H1 (cell line): ENCODE results near the gene EPB41L1. TPM values are rescaled to one million over a fixed set of nuclear protein-coding genes. Genes with fewer than 3 reads are reported as not detected.

Experiments used
- CTCF ChIA-PET: fragments of 300-600 bp; sonication (Branson Sonifier 250); formaldehyde crosslinking; loops from one replicate; lab custom pipeline; 2021; ENCODE audit not compliant: partially characterized antibody; lab: Charles Lee
- POLR2A ChIA-PET: fragments of 300-600 bp; sonication (Branson Sonifier 250); formaldehyde crosslinking; loops from one replicate; lab custom pipeline; 2021; ENCODE audit warnings: inconsistent platforms; ENCODE audit not compliant: partially characterized antibody; lab: Charles Lee
- DNase-seq, 2 experiments: peaks; one replicate each; pipeline versions ENCODE4 v3.0.0 to v3.0.0-alpha.2; 2010 to 2022; ENCODE audit warnings: low spot score in 2 of 2, low read depth in 1 of 2, mixed read lengths in 1 of 2
- FAIRE-seq: peaks from 2 replicates; lab custom pipeline; 2011; peaks lifted over from hg19 to GRCh38; lab: Jason Lieb, UNC
- H2AFZ ChIP-seq: 2 replicates; pipeline ENCODE4 v1.8.1; 2012; ENCODE audit warnings: low read length, inconsistent platforms
- H2AK5ac ChIP-seq: 2 replicates; pipeline ENCODE4 v1.6.1; 2013; ENCODE audit warnings: low read depth, low read length
- H2BK120ac ChIP-seq: replicated peaks from 2 replicates; pipeline ENCODE3; 2013; ENCODE audit warnings: low read depth, low read length, inconsistent platforms
- H2BK12ac ChIP-seq: 2 replicates; pipeline ENCODE4 v1.6.1; 2013; ENCODE audit warnings: low read depth, low read length
- H2BK15ac ChIP-seq: 2 replicates; pipeline ENCODE4 v1.6.1; 2013; ENCODE audit warnings: low read length
- H2BK20ac ChIP-seq: 2 replicates; pipeline ENCODE4 v1.6.1; 2013; ENCODE audit warnings: low read length
- H2BK5ac ChIP-seq: 2 replicates; pipeline ENCODE4 v1.6.1; 2013; ENCODE audit warnings: low read depth, low read length
- H3K14ac ChIP-seq: 2 replicates; pipeline ENCODE4 v1.6.1; 2013; ENCODE audit warnings: inconsistent platforms; ENCODE audit not compliant: insufficient read length
- H3K18ac ChIP-seq: 2 replicates; pipeline ENCODE4 v1.6.1; 2013; ENCODE audit warnings: low read length; ENCODE audit errors: extremely low read depth
- H3K23ac ChIP-seq: 2 replicates; pipeline ENCODE4 v1.6.1; 2013; ENCODE audit warnings: inconsistent platforms; ENCODE audit not compliant: insufficient read length
- H3K23me2 ChIP-seq: 2 replicates; pipeline ENCODE4 v1.6.1; 2013; ENCODE audit warnings: low read depth, low read length
- H3K27ac ChIP-seq: 2 replicates; pipeline ENCODE4 v1.6.1; 2011; ENCODE audit warnings: low read depth, low read length, inconsistent platforms
- H3K27me3 ChIP-seq, 4 experiments: replicated peaks in 1 of 4; 1 replicate in 1 of 4; 2 replicates in 3 of 4; pipeline versions ENCODE4 v1.6.1 to v1.8.1; 2011 to 2013; ENCODE audit warnings: low read length in 3 of 4, mild to moderate bottlenecking in 3 of 4, inconsistent platforms in 2 of 4, mixed read lengths in 2 of 4, moderate library complexity in 1 of 4; ENCODE audit not compliant: control insufficient read depth in 3 of 4, insufficient read depth in 3 of 4; ENCODE audit errors: extremely low read depth in 1 of 4
- H3K36me3 ChIP-seq, 4 experiments: 2 replicates each; pipeline versions ENCODE4 v1.6.1 to v1.8.1; 2011 to 2013; ENCODE audit warnings: mild to moderate bottlenecking in 4 of 4, low read length in 3 of 4, moderate library complexity in 2 of 4, control low read depth in 1 of 4, inconsistent platforms in 1 of 4; ENCODE audit not compliant: insufficient read depth in 4 of 4, control insufficient read depth in 2 of 4
- H3K4ac ChIP-seq: replicated peaks from 2 replicates; pipeline ENCODE3; 2013; ENCODE audit warnings: low read length, low read depth, mixed read lengths, inconsistent platforms; ENCODE audit not compliant: insufficient read length
- H3K4me1 ChIP-seq, 4 experiments: replicated peaks in 1 of 4; 1 replicate in 1 of 4; 2 replicates in 3 of 4; pipeline versions ENCODE4 v1.6.1 to v1.8.1; 2011 to 2013; ENCODE audit warnings: low read length in 3 of 4, inconsistent platforms in 2 of 4, mixed read lengths in 1 of 4; ENCODE audit not compliant: insufficient read depth in 4 of 4, control insufficient read depth in 3 of 4
- H3K4me2 ChIP-seq, 2 experiments: 2 replicates each; pipeline versions ENCODE4 v1.6.1 to v1.8.1; 2011 to 2013; ENCODE audit warnings: low read depth in 2 of 2, low read length in 2 of 2, control low read depth in 1 of 2, inconsistent platforms in 1 of 2, mild to moderate bottlenecking in 1 of 2; ENCODE audit not compliant: insufficient read depth in 1 of 2
- H3K4me3 ChIP-seq, 4 experiments: fragments of 200-600, 300-600 bp in 1 of 4; sonication (generic), shearing (Covaris generic), sonication (Bioruptor Twin) in 1 of 4; 2 replicates each; pipeline versions ENCODE4 v1.5.1 to v1.8.1; 2011 to 2016; ENCODE audit warnings: low read length in 4 of 4, low read depth in 3 of 4, control low read depth in 2 of 4, inconsistent platforms in 2 of 4, mild to moderate bottlenecking in 2 of 4, mixed read lengths in 1 of 4, moderate library complexity in 1 of 4; ENCODE audit not compliant: insufficient read depth in 2 of 4; ENCODE audit errors: extremely low read depth in 1 of 4
- H3K56ac ChIP-seq: replicated peaks from 2 replicates; pipeline ENCODE3; 2013; ENCODE audit warnings: low read depth, mild to moderate bottlenecking, mixed read lengths, low read length, inconsistent platforms; ENCODE audit not compliant: insufficient read length
- H3K79me1 ChIP-seq: 2 replicates; pipeline ENCODE4 v1.6.1; 2013; ENCODE audit warnings: low read depth, low read length, control low read depth
- H3K79me2 ChIP-seq, 2 experiments: 2 replicates each; pipeline versions ENCODE4 v1.6.1 to v1.8.1; 2012 to 2013; ENCODE audit warnings: low read length in 2 of 2, mild to moderate bottlenecking in 2 of 2, inconsistent platforms in 1 of 2; ENCODE audit not compliant: insufficient read depth in 2 of 2, control insufficient read depth in 1 of 2
- H3K9ac ChIP-seq, 4 experiments: replicated peaks in 1 of 4; 1 replicate in 1 of 4; 2 replicates in 3 of 4; pipeline versions ENCODE4 v1.6.1 to v1.8.1; 2011 to 2013; ENCODE audit warnings: low read depth in 3 of 4, low read length in 3 of 4, control low read depth in 2 of 4, mild to moderate bottlenecking in 2 of 4, moderate library complexity in 2 of 4, inconsistent platforms in 1 of 4; ENCODE audit errors: extremely low read depth in 1 of 4
- H3K9me3 ChIP-seq, 2 experiments: 2 replicates each; pipeline versions ENCODE4 v1.6.1 to v1.8.1; 2012 to 2013; ENCODE audit warnings: mild to moderate bottlenecking in 2 of 2, moderate library complexity in 2 of 2, control low read depth in 1 of 2, inconsistent platforms in 1 of 2, low read depth in 1 of 2, low read length in 1 of 2, mixed read lengths in 1 of 2; ENCODE audit not compliant: insufficient read depth in 2 of 2
- H4K20me1 ChIP-seq, 2 experiments: replicated peaks in 1 of 2; 2 replicates each; pipeline versions ENCODE3 to v1.8.1; 2011 to 2013; ENCODE audit warnings: inconsistent platforms in 2 of 2, low read length in 2 of 2, mild to moderate bottlenecking in 1 of 2; ENCODE audit not compliant: insufficient read depth in 2 of 2, control insufficient read depth in 1 of 2
- H4K5ac ChIP-seq: 2 replicates; pipeline ENCODE4 v1.6.1; 2013; ENCODE audit warnings: low read length, low read depth, mixed read lengths, inconsistent platforms; ENCODE audit not compliant: insufficient read length
- H4K8ac ChIP-seq: 2 replicates; pipeline ENCODE4 v1.8.0; 2013; ENCODE audit warnings: mild to moderate bottlenecking, moderate library complexity, low read length, inconsistent platforms; ENCODE audit not compliant: insufficient read depth; ENCODE audit errors: extremely low read depth
- H4K91ac ChIP-seq: replicated peaks from 2 replicates; pipeline ENCODE3; 2013; ENCODE audit warnings: low read length, mixed read lengths, inconsistent platforms; ENCODE audit not compliant: insufficient read length
- EP300 ChIP-seq, 2 experiments: IDR thresholded peaks; 1 replicate in 1 of 2; 2 replicates in 1 of 2; pipeline ENCODE4 v1.6.1; 2011 to 2012; ENCODE audit warnings: low read depth in 2 of 2, low read length in 2 of 2, mild to moderate bottlenecking in 2 of 2, borderline replicate concordance in 1 of 2, inconsistent platforms in 1 of 2, moderate library complexity in 1 of 2
- GTF2F1 ChIP-seq: IDR thresholded peaks from 2 replicates; pipeline ENCODE4 v1.6.1; 2012; ENCODE audit warnings: low read depth, low read length, improper control_type of control experiment, borderline replicate concordance
- WGBS, 2 experiments: shearing (Covaris generic) in 1 of 2; methylation state at CpG; one replicate each; pipeline versions ENCODE4 v1.1.6 to v1.1.7; 2013 to 2015; ENCODE audit warnings: low lambda C conversion rate in 2 of 2, mixed read lengths in 2 of 2, inconsistent platforms in 1 of 2, low coverage in 1 of 2, missing lambda C conversion rate in 1 of 2; ENCODE audit not compliant: insufficient replicate concordance in 2 of 2, insufficient coverage in 1 of 2, insufficient read length in 1 of 2; ENCODE audit errors: extremely low coverage in 1 of 2, missing lambda C conversion rate in 1 of 2; 5-methylcytosine and 5-hydroxymethylcytosine counted together
- polyA plus RNA-seq, 7 experiments: library from polyadenylated mRNA; depleted of rRNA in 3 of 7; stranded (reverse) in 5 of 7; unstranded in 2 of 7; fragments of >200 nt in 5 of 7; fragments of 200-250 nt in 2 of 7; gene quantifications; 1 replicate in 5 of 7; 2 replicates in 1 of 7; 4 replicates in 1 of 7; pipeline versions ENCODE4 v1.2.1 to v1.2.3, GENCODE V29; 2011 to 2013; ENCODE audit warnings: missing spikeins in 2 of 7, mixed read lengths in 2 of 7
- total RNA-seq: library from RNA; stranded (reverse); fragmentation: NEBNext Ultra II Directional; extraction: Animal tissue kit (Norgen Biotek cat#: 25700); gene quantifications from 2 replicates; pipeline ENCODE4 v1.2.1, GENCODE V29; 2021

Gene EPB41L1
- total and polyA plus RNA-seq, 2 of the 8 experiments (the other 6 are each of a cell fraction or from before 2014, with no cell fraction given): 14.8 to 36.0 TPM

- no peak overlapping the region for H2BK20ac ChIP-seq
- no peak overlapping the region for H3K4ac ChIP-seq
- H2BK120ac ChIP-seq: no peak overlapping the region
- no peak overlapping the region for H4K91ac ChIP-seq
- H4K8ac ChIP-seq: peak overlapping the region; percentile 14; the same call in 1 of the 2 replicates
- H3K4me2 ChIP-seq: no peak overlapping the region
- no peak overlapping the region for H2AK5ac ChIP-seq
- no peak overlapping the region for H3K18ac ChIP-seq
- H3K4me1 ChIP-seq: peaks cover 0 to 3% (median 1%) of the 10 kb centered on the region in 4 experiments; a peak in 3 of 7 replicates
- no peak overlapping the region; a peak in 1 of 7 replicates for H3K9ac ChIP-seq
- POLR2A ChIA-PET: no interaction called here
- H4K5ac ChIP-seq: no peak overlapping the region
- H2BK5ac ChIP-seq: no peak overlapping the region
- no peak overlapping the region for H2BK12ac ChIP-seq
- no peaks in the 10 kb centered on the region for H3K36me3 ChIP-seq
- H3K23ac ChIP-seq: no peak overlapping the region
- H4K20me1 ChIP-seq: peaks cover 0 to 3% of the 10 kb centered on the region in 2 experiments
- no peak overlapping the region for H2AFZ ChIP-seq
- no peak overlapping the region for H3K56ac ChIP-seq
- FAIRE-seq: no peak
- no peak overlapping the region for H2BK15ac ChIP-seq
- H3K23me2 ChIP-seq: no peaks in the 10 kb centered on the region
- no peaks in the 10 kb centered on the region for H3K79me2 ChIP-seq
- CTCF ChIA-PET: interaction anchor here (0.6 to 3.9 kb wide), 3 partner anchors 9 to 157 kb away, joined by 4 to 29 read pairs (median 9); no protein-coding TSS in a partner anchor
- no peak overlapping the region for H3K14ac ChIP-seq
- H3K27ac ChIP-seq: no peak overlapping the region
- no peaks in the 10 kb centered on the region for H3K79me1 ChIP-seq
- 80% methylated on average over 8 of the region's 8 CpGs; no CpG with 5 or more reads in 1 of the 2 experiments for WGBS, 2 experiments
- H3K4me3 ChIP-seq: no peak overlapping the region
- no peak for DNase-seq
- H3K27me3 ChIP-seq: no peaks in the 10 kb centered on the region
- H3K9me3 ChIP-seq: no peaks in the 10 kb centered on the region
- no peak for TF ChIP-seq EP300 (IDR thresholded peaks at IDR 0.05; ENCODE audit: borderline replicate concordance in 1 of 2, low read depth in 2 of 2, low read length in 2 of 2)
- no peak for TF ChIP-seq GTF2F1
Measured at GRCh38 chr20:36129160-36129543, 25.4 kb upstream of the EPB41L1 start.
